ENCODE data around the gene CACNA1E. TPM values are rescaled to one million over a fixed set of nuclear protein-coding genes. Genes with fewer than 3 reads are reported as not detected.

CACNA1E gene
- total RNA-seq, 1 donor from 2014 or later: 2.1 TPM

DNA sequence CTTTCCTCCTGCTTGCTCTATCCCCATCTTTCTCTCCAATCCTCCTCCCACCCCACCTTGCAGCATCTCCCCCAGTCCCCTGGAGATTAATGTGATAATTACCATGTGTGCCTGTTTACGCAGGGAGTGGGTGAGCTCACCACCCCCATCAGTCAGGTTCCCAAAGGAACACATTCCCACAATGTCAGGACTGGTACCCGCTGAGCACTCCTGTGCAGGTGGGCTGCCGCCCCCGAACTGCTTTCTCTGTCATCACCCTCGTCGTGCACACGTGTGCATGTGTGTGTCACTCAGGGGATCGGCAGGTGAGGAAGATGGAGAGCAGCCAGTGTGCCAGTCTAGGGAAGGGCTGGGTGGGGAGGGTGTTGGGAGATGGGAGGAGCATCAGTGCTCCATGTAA is 163.4 kb downstream of the CACNA1E start:
- Mint-ChIP-seq H3K27ac (peak overlapping the region; percentile 95), H3K4me3 (no peak overlapping the region), H3K4me1 (ENCODE audit: unreplicated experiment) (peaks cover 4% of the 10 kb centered on the region), H3K36me3 (no peaks in the 10 kb centered on the region), H3K9me3 (peaks cover 4% of the 10 kb centered on the region), H3K27me3 (peaks cover 13% of the 10 kb centered on the region)
- TF ChIP-seq, protein P1, sequence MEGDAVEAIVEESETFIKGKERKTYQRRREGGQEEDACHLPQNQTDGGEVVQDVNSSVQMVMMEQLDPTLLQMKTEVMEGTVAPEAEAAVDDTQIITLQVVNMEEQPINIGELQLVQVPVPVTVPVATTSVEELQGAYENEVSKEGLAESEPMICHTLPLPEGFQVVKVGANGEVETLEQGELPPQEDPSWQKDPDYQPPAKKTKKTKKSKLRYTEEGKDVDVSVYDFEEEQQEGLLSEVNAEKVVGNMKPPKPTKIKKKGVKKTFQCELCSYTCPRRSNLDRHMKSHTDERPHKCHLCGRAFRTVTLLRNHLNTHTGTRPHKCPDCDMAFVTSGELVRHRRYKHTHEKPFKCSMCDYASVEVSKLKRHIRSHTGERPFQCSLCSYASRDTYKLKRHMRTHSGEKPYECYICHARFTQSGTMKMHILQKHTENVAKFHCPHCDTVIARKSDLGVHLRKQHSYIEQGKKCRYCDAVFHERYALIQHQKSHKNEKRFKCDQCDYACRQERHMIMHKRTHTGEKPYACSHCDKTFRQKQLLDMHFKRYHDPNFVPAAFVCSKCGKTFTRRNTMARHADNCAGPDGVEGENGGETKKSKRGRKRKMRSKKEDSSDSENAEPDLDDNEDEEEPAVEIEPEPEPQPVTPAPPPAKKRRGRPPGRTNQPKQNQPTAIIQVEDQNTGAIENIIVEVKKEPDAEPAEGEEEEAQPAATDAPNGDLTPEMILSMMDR (conservative IDR thresholded peaks at IDR 0.05): no peak
- DNase-seq (ENCODE audit: extremely low spot score, unreplicated experiment): no peak

DNA sequence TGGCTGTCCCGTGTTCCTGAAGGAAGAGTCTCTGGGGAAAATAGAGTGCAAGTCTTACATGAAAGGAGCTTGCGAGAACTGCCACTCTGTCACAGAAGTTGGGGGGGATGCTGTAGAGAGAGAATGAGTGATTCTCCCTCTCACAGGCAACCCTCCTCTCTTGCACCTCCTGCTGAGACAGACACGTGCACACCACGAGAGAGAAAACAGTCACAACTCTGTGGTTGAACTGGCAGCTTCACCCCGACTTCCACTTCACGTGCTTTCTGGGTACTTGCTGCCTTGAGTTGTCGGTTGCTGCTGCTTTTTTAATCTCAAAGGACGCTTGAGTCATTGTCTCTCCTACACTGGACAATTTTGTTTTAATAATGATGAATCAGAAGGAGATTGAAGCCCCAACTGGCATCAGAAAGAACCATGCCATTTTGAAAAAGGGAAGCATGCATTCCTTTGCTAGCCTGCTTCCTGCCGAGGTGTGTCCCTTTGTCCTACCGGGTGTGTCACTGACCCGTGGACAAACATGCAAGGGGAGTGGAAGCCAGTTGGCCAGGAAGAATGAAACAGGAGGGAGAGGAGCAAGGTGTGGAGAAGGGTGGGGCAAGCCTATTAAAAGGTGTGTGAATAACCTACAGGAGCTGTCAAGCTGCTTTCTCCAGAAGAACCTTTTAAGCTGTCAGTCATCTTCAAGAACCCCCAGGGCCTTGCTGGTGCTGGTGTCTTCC is 164.2 kb downstream of the CACNA1E start:
- peak overlapping the region; percentile 95 for H3K27ac Mint-ChIP-seq
- TF ChIP-seq, protein P1 (conservative IDR thresholded peaks at IDR 0.05): no peak
- H3K4me1 Mint-ChIP-seq (ENCODE audit: unreplicated experiment): peaks cover 4% of the 10 kb centered on the region
- no peak for DNase-seq (ENCODE audit: extremely low spot score, unreplicated experiment)
- peak overlapping the region; percentile 25 for H3K4me3 Mint-ChIP-seq
- H3K36me3 Mint-ChIP-seq: no peaks in the 10 kb centered on the region
- H3K9me3 Mint-ChIP-seq: peaks cover 4% of the 10 kb centered on the region
- peaks cover 13% of the 10 kb centered on the region for H3K27me3 Mint-ChIP-seq

DNA sequence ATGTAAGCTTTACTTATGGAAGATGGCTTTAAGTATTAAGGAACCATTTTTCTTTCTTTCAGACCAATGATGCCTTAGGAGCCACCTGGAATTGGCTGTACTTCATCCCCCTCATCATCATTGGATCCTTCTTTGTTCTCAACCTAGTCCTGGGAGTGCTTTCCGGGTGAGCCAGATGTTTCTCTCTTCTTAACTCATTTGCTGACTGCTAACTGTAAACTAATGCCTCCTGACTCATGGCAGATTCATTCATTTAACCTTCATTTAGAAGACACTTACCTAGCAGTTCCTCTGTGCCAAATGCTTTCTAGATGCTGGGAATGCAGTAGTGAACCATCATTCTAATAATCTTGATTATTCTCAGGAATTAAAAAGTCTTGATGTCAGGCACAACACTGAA is 168.0 kb downstream of the CACNA1E start:
- no peak overlapping the region for H3K4me3 Mint-ChIP-seq
- H3K4me1 Mint-ChIP-seq (ENCODE audit: unreplicated experiment): peaks cover 4% of the 10 kb centered on the region
- H3K27me3 Mint-ChIP-seq: peaks cover 13% of the 10 kb centered on the region
- TF ChIP-seq, protein P1 (conservative IDR thresholded peaks at IDR 0.05): no peak
- DNase-seq (ENCODE audit: extremely low spot score, unreplicated experiment): no peak
- H3K36me3 Mint-ChIP-seq: no peaks in the 10 kb centered on the region
- no peak overlapping the region for H3K27ac Mint-ChIP-seq
- H3K9me3 Mint-ChIP-seq: peaks cover 4% of the 10 kb centered on the region

DNA sequence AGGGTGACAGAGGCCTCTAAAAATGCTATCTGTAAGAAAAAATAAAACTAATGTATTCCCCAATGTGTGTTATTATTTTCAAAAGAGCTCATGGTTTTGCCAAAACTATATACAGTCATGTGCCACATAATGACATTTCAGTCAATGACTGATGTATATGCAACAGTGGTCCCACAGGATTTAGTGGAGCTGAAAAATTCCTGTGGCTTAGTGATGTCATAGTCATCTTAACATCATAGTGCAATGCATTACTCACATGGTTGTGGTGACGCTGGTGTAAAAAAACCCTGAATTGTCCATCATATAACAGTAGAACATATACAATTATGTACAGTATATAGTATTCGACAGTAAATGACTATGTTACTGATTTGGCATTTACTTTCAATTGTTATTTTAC is 172.4 kb downstream of the CACNA1E start:
- Mint-ChIP-seq H3K27ac (no peak overlapping the region), H3K27me3 (peaks cover 4% of the 10 kb centered on the region), H3K36me3 (no peaks in the 10 kb centered on the region), H3K4me1 (ENCODE audit: unreplicated experiment) (no peaks in the 10 kb centered on the region), H3K9me3 (peaks cover 2% of the 10 kb centered on the region), H3K4me3 (no peak overlapping the region)
- DNase-seq (ENCODE audit: extremely low spot score, unreplicated experiment): no peak
- TF ChIP-seq, protein P1 (conservative IDR thresholded peaks at IDR 0.05): no peak

DNA sequence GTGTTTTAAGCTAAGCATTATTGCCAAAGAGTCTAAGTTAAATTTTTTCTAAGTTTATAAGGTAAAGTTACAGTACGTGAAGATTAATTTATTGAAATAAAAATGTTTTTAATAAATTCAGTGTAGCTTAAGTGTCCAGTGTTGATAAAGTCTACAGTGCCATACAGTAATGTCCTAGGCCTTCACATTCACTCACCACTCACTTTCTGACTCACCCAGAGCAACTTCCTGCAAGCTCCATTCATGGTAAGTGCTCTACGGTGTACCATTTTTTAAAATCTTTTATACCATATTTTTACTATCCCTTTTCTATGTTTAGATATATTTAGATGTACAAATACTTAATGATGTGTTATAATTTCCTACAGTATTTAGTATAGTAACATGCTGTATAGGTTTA is 173.2 kb downstream of the CACNA1E start:
- Mint-ChIP-seq H3K27me3 (peaks cover 8% of the 10 kb centered on the region), H3K9me3 (peaks cover 8% of the 10 kb centered on the region), H3K36me3 (no peaks in the 10 kb centered on the region), H3K4me1 (ENCODE audit: unreplicated experiment) (no peaks in the 10 kb centered on the region), H3K4me3 (no peak overlapping the region), H3K27ac (no peak overlapping the region)
- TF ChIP-seq, protein P1 (conservative IDR thresholded peaks at IDR 0.05): no peak
- no peak for DNase-seq (ENCODE audit: extremely low spot score, unreplicated experiment)
